SIG-M5 (cell line): ENCODE data around the gene TAF6L.
"Not testable (repeated sequence)": the region's sequence is repeated elsewhere in the genome, so short reads cannot be mapped to it uniquely, and the experiment has no call there.

Source experiments
- DNase-seq: peaks from one replicate; lab custom pipeline; 2025; lab: John Stamatoyannopoulos, UW

TAF6L gene

GRCh38 chr11:62755086-62755615 is 16.0 kb upstream of the TAF6L start:
- DNase-seq = no peak

GRCh38 chr11:62757846-62758788 is 13.1 kb upstream of the TAF6L start:
- DNase-seq = no peak

DNA sequence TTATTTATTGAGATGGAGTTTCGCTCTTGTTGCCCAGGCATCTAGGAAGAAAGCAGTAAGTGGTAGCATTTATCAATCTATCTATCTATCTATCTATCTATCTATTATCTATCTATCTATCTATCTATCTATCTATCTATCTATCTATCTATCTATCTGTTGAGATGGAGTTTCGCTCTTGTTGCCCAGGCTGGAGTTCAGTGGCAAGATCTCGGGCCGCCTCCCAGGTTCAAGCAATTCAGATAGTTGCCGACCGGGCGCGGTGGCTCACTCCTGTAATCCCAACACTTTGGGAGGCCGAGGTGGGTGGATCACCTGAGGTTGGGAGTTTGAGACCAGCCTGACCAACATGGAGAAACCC is 10.3 kb upstream of the TAF6L start:
- DNase-seq = not testable (repeated sequence)

DNA sequence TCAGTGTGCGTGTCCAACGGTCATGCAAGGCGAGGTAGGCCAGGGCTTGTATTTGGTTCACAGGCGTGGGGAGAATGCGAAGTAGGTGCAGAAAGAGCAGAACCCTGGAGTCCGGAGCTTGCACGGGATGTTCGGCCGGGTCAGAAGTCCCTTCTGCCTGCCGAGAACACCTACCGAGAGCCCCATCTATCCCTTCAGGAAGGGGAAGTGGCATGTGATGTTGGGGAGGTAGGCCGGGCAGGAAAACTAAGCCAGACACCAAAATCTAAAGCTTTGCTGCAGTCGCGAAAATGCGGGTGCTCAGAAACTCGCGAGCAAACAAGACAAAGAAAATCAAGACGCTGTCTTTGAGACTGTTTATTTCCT is 435 bp upstream of the TAF6L start:
- DNase-seq = no peak

GRCh38 chr11:62774407-62774806 is 3.2 kb downstream of the TAF6L start:
- DNase-seq = no peak

DNA sequence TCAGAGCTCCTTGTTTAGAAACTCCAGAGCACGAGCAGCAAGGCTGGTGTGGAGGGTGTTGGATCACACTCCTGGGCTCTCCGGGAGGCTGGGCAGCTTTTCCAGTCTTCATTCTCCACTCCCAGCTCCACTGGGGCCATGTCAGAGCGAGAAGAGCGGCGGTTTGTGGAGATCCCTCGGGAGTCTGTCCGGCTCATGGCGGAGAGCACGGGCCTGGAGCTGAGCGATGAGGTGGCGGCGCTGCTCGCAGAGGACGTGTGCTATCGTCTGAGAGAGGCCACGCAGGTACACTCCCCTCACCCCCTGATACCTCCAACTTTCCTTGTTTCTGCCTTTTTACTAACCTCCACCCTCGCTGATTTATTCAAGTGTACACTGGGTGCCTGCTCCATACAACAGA is 4.5 kb downstream of the TAF6L start:
- no peak for DNase-seq

DNA sequence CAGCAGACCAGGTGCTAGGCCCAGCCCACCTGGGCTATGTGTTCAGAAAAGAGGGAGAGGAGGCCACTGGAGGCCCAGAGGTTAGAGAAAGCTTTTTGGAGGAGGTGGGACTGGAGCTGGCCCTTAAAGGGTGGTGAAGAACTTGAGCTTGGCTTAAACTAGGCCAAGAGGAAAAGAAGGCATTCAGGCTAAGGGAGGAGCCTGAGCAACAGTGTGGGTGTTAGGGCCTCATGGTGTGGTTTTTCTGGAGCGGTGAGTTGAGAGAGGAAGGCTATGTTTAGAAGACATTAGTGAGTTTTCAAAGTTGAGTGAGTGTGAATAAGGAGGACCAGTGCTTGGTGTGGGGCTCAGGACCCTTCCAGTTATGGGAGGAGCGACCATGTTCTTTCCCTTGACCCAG is 6.2 kb downstream of the TAF6L start:
- no peak for DNase-seq

- no peak for DNase-seq
These were observed 7.2 kb downstream of the TAF6L start for GRCh38 chr11:62778441-62778840.

- no peak for DNase-seq
These were observed 11.6 kb downstream of the TAF6L start for GRCh38 chr11:62782753-62783152.

GRCh38 chr11:62786318-62787004 is 15.3 kb downstream of the TAF6L start:
- DNase-seq = no peak

DNA sequence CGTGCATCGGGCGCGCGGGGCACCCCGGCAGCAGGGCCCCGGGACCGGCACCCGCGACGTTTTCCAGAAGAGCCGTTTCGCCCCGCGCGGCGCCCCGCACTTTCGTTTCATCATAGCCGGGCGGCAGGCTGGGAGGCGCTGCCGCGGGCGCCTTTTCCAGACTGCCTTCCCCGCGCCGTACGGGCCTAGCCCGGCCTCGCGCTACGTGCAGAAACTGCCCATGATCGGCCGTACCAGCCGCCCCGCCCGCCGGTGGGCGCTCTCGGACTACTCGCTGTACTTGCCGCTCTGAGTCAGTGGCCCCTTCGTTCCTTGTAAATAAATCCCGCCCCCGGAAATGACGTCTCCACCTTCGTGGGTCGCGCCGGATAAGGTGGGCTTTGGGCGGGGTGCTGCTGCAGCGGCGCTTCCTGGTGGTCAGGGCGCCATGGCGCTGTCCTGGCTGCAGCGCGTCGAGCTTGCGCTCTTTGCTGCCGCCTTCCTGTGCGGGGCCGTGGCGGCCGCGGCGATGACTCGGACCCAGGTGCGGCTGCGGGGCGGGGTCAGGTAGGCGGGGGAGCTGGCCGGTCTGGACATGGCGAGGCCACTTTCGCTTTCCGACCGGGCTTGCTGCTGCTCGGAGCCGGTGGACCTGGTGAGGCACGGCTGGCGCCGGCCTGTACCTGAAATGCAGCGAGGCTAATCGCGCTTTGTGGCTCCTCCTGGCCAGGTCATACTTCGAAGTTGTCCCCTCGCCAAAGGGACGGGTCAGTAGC is 16.0 kb downstream of the TAF6L start, which contains the start of gene TMEM179B:
TMEM179B (plus strand) TSS at position 398 of the 755 bp plus-strand sequence; CDS start at position 428, 30 bp downstream.
- DNase-seq = peak; percentile 81

- no peak for DNase-seq
These were observed 17.8 kb downstream of the TAF6L start for GRCh38 chr11:62788991-62789390.

DNA sequence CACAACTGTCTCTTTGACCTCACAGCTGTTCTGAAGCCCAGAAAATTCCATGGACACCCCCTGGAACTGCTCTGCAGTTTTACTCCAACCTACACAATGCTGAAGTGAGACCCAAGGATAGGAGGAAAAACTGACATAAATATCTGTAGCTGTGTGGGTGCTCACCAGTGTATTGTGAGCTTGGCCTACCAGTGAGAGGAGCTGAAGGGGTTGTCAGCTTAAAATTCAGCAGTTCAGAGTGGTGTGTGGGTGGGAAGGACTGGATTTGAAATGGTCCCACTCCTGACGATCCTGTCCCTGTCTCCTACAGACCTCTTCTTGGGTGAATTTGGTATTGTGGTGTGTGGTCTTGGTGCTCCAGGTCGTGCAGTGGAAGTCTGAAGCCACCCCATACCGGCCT is 18.4 kb downstream of the TAF6L start:
- no peak for DNase-seq

- no peak for DNase-seq
These were observed 20.5 kb downstream of the TAF6L start, which contains the start of gene TMEM223 for GRCh38 chr11:62791501-62792201. TSS of gene TMEM223 (minus strand) at chr11:62792006. CDS start at chr11:62791994, 12 bp downstream.

- no peak for DNase-seq
These were observed 21.0 kb downstream of the TAF6L start for GRCh38 chr11:62792202-62792575.

DNA sequence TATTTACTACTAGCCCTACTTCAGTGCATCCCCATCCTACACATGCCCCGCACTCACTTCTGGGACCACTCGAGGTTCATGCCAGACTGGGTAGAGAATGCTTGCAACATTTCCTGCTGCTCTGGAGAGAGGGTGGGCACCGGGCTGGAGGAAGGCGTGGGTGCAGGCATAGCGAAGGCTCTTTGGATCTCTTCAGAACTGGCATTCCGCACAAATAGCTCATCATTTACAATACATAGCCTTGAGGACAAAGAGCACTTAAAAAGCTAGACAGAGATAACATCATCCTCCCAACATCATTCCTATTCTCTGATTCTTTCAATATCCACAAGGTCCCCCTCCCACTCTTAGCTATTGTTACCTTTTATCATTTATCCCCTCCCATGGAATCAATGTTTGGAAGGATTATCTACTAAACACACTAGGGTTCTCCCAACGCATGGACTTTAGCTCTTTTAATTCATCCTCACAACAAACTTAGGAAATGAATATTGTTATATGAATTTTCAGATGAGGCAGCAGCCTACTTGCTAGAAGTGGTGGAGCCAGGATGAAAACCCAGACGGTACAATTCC is 23.1 kb downstream of the TAF6L start:
- DNase-seq = no peak

GRCh38 chr11:62796281-62796680 is 25.1 kb downstream of the TAF6L start:
- no peak for DNase-seq

DNA sequence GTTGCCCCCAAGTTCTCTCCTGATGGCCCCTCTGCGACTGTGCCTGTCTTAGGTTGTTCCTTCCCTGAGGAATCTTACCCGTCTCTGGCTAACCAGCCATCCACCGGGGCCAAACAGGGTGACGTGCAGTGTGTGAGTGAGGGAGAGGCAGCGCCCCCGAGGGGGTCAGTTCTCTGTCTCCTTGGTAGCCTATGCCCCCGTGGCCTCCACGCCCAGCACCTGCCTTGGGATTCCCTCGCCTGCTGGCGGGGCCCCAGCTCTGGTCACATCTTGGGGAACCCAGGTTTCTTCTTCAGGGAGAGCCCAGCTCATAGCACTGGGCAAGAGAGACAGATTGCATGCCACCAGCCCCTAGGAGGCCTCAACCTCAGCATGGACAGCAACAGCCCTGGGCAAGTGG is 28.3 kb downstream of the TAF6L start:
- no peak for DNase-seq

DNA sequence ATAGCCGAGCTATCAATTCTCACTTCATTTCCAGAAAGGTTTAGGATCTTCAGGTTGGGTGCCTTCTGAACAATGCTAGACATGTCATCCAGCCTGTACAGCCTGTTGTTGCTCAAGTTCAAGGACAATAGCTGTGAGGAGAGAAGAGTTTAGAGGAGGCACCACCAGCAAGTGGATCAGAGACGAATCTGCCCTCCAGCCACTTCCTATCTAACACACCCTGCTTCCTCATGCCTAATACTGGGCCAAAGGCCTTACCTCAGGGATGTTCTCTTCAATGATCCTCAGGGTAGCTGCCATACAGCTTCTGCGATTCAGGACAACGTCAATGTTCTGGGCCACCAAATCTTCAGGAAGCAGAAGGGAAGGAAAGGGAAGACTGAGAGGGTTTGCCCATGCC is 29.9 kb downstream of the TAF6L start:
- DNase-seq = no peak

DNA sequence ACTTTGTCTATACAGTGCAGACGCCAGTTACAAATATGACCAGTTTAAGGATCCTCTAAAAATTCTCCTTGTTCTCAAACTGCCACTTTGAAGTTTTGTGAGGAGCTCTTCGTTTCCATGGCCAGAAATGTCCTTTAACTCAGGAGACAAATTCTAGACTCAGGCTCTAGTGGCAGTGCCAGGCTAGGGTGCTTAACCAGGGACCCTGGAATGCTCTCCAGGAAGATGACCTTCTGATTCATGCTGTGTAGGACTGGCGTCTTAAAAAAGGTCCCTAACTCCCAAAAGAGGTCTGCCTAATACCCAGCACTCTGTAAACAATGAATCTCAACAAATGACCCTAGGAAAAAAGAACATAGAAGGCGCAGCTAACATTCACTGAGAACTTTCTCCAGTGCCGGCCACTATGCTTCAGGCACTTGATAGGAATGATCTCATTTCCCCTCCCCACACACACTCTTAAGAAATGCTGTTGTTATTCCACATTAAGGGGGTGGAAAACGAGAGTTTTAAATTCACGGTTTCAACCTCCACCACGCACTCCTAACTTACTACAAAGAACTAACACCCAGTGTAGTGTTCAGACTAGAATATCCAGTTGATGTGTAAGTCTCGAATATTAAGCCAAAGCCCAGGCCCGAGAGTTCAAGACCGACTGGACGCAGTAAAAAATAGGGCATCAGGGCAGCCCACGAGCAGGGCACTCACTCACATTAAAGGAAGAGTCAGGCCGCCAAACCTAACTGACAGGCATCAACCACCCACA is 33.3 kb downstream of the TAF6L start:
- DNase-seq = no peak
